CD8-positive, alpha-beta memory T cell (primary cell): Measurements from ENCODE around the gene HIKESHI. TPM values are rescaled to one million over a fixed set of nuclear protein-coding genes. Genes with fewer than 3 reads are reported as not detected.

Experiments used
- CTCF ChIA-PET: fragments of 350-600 bp; sonication (Branson Sonifier 250); formaldehyde crosslinking; loops from one replicate; lab custom pipeline; 2021; ENCODE audit warnings: antibody characterized with exemption; lab: Charles Lee
- POLR2A ChIA-PET: fragments of 350-600 bp; sonication (Branson Sonifier 250); formaldehyde crosslinking; loops from one replicate; lab custom pipeline; 2021; ENCODE audit warnings: antibody characterized with exemption; lab: Charles Lee
- DNase-seq, 5 donors: peaks; one replicate each; pipeline versions ENCODE4 v3.0.0 to v3.0.0-alpha.2; 2020 to 2022; ENCODE audit warnings: mixed read lengths in 1 of 5
- H3K27ac ChIP-seq: one replicate; pipeline ENCODE4 v1.7.0; 2013; ENCODE audit warnings: low read depth, mild to moderate bottlenecking, low read length, moderate library complexity
- H3K27me3 ChIP-seq: 2 replicates; pipeline ENCODE4 v1.7.0; 2013; ENCODE audit warnings: low read length, mild to moderate bottlenecking; ENCODE audit not compliant: insufficient read depth, poor library complexity, severe bottlenecking
- H3K36me3 ChIP-seq: 2 replicates; pipeline ENCODE4 v1.7.0; 2013; ENCODE audit warnings: mild to moderate bottlenecking, low read length, moderate library complexity; ENCODE audit not compliant: insufficient read depth
- H3K4me1 ChIP-seq: 2 replicates; pipeline ENCODE4 v1.7.0; 2013; ENCODE audit warnings: mild to moderate bottlenecking, low read length, moderate library complexity; ENCODE audit not compliant: insufficient read depth
- H3K4me3 ChIP-seq: 2 replicates; pipeline ENCODE4 v1.7.0; 2013; ENCODE audit warnings: mild to moderate bottlenecking, low read length
- H3K9me3 ChIP-seq: 2 replicates; pipeline ENCODE4 v1.7.0; 2013; ENCODE audit warnings: mild to moderate bottlenecking, low read length
- H3K27ac Mint-ChIP-seq, 8 donors: one replicate each; pipeline ENCODE4 v1.8.0; 2020 to 2021; ENCODE audit warnings: mixed read lengths in 8 of 8, mild to moderate bottlenecking in 6 of 8, inconsistent platforms in 3 of 8, moderate library complexity in 3 of 8
- H3K27me3 Mint-ChIP-seq, 2 donors: one replicate each; pipeline ENCODE4 v1.8.0; 2020 to 2021; ENCODE audit warnings: mixed read lengths in 2 of 2, mild to moderate bottlenecking in 1 of 2, moderate library complexity in 1 of 2
- H3K36me3 Mint-ChIP-seq, 3 donors: one replicate each; pipeline ENCODE4 v1.8.0; 2020 to 2021; ENCODE audit warnings: mixed read lengths in 3 of 3, inconsistent platforms in 1 of 3, mild to moderate bottlenecking in 1 of 3
- H3K4me1 Mint-ChIP-seq, 3 donors: one replicate each; pipeline ENCODE4 v1.8.0; 2020 to 2021; ENCODE audit warnings: mixed read lengths in 3 of 3, inconsistent platforms in 1 of 3, mild to moderate bottlenecking in 1 of 3
- H3K4me3 Mint-ChIP-seq, 7 donors: one replicate each; pipeline ENCODE4 v1.8.0; 2020 to 2021; ENCODE audit warnings: mixed read lengths in 7 of 7, mild to moderate bottlenecking in 6 of 7, moderate library complexity in 4 of 7, inconsistent platforms in 2 of 7
- H3K9me3 Mint-ChIP-seq, 5 donors: one replicate each; pipeline ENCODE4 v1.8.0; 2020 to 2022; ENCODE audit warnings: mixed read lengths in 5 of 5, mild to moderate bottlenecking in 3 of 5, moderate library complexity in 2 of 5, inconsistent platforms in 1 of 5
- polyA plus RNA-seq: library from polyadenylated mRNA; unstranded; fragments of 300-500 nt; fragmentation: Illumina TruSeq; gene quantifications from one replicate; pipeline ENCODE4 v1.2.3, GENCODE V29; 2021
- total RNA-seq, 2 experiments: library from RNA; stranded (reverse); gene quantifications; one replicate each; pipeline ENCODE4 v1.2.3, GENCODE V29; 2021

HIKESHI gene
- total and polyA plus RNA-seq, 3 experiments from 2014 or later: 52.9 to 85.3 (median 56.9) TPM

GRCh38 chr11:86383041-86383955, 81.3 kb downstream of the HIKESHI start:
- no peaks in the 10 kb centered on the region for H3K27me3 ChIP-seq
- no peak overlapping the region for H3K4me3 ChIP-seq
- DNase-seq: no peak
- no peaks in the 10 kb centered on the region for H3K9me3 Mint-ChIP-seq
- no peak overlapping the region for H3K27ac ChIP-seq
- ChIA-PET POLR2A (no interaction called here), CTCF (no interaction called here)
- H3K36me3 Mint-ChIP-seq: no peaks in the 10 kb centered on the region
- H3K36me3 ChIP-seq: no peaks in the 10 kb centered on the region
- H3K4me1 ChIP-seq: no peaks in the 10 kb centered on the region
- no peak overlapping the region for H3K4me3 Mint-ChIP-seq
- no peaks in the 10 kb centered on the region for H3K4me1 Mint-ChIP-seq
- no peaks in the 10 kb centered on the region for H3K27me3 Mint-ChIP-seq
- no peaks in the 10 kb centered on the region for H3K9me3 ChIP-seq
- H3K27ac Mint-ChIP-seq: no peak overlapping the region

DNA sequence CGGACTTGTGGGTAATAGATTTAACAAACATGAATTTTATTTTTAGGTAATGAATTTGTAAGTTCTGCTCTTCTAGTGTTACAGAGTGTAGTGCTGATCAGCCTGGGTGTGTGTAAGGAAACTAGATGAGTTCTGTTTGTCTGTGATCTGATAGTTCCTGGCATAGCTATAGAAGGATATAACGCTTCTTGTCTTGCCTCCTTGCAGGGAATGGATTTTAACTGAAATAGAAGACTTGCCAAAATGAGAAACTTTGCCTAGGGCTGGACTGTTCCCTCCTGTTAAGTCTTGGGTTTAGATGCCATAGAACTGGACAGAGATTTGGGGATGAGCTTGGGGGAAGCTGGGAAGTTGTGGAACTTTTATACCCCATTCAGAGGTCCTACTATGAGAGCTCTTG, 84.2 kb downstream of the HIKESHI start:
- Histone ChIP-seq H3K4me3 (no peak overlapping the region), H3K27ac (no peak overlapping the region), H3K9me3 (no peaks in the 10 kb centered on the region), H3K36me3 (no peaks in the 10 kb centered on the region), H3K4me1 (no peaks in the 10 kb centered on the region), H3K27me3 (no peaks in the 10 kb centered on the region)
- Mint-ChIP-seq H3K4me3 (no peak overlapping the region), H3K9me3 (no peaks in the 10 kb centered on the region), H3K27ac (no peak overlapping the region), H3K36me3 (peaks cover 0 to 2% (median 0%) of the 10 kb centered on the region in 3 donors), H3K27me3 (no peaks in the 10 kb centered on the region), H3K4me1 (no peaks in the 10 kb centered on the region)
- POLR2A ChIA-PET: no interaction called here
- DNase-seq: no peak
- CTCF ChIA-PET: no interaction called here

DNA sequence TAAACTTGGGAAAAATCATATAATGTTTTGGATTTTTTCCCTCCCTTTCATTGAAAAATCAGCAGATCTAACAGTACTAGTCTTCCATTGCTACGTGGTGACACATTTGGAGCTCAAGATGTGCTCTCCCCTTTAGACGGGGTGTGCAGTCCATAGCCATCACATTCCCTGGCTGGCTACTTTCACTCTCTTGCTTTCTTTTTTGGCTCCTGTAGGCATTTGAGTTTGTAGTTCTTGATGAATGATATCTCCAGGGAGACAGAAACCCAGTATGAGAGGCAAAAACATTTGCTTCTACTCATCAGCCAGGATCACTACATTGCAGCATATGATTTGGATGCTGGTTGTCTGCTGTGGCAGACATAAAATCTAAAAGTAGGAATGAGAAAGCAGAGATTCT, 84.7 kb downstream of the HIKESHI start:
- ChIA-PET POLR2A (no interaction called here), CTCF (no interaction called here)
- no peak overlapping the region for H3K4me3 Mint-ChIP-seq
- DNase-seq: no peak
- Histone ChIP-seq H3K4me3 (no peak overlapping the region), H3K36me3 (no peaks in the 10 kb centered on the region), H3K4me1 (no peaks in the 10 kb centered on the region), H3K9me3 (no peaks in the 10 kb centered on the region), H3K27me3 (no peaks in the 10 kb centered on the region), H3K27ac (no peak overlapping the region)
- no peaks in the 10 kb centered on the region for H3K9me3 Mint-ChIP-seq
- peaks cover 0 to 2% (median 0%) of the 10 kb centered on the region in 3 donors for H3K36me3 Mint-ChIP-seq
- H3K27ac Mint-ChIP-seq: no peak overlapping the region
- no peaks in the 10 kb centered on the region for H3K4me1 Mint-ChIP-seq
- no peaks in the 10 kb centered on the region for H3K27me3 Mint-ChIP-seq

GRCh38 chr11:86388198-86388597, 86.2 kb downstream of the HIKESHI start:
- Mint-ChIP-seq H3K4me1 (no peaks in the 10 kb centered on the region), H3K27ac (peak overlapping the region in 1 of 8 donors; percentile 2), H3K36me3 (peaks cover 0 to 2% (median 0%) of the 10 kb centered on the region in 3 donors), H3K27me3 (no peaks in the 10 kb centered on the region), H3K9me3 (no peaks in the 10 kb centered on the region), H3K4me3 (no peak overlapping the region)
- Histone ChIP-seq H3K4me3 (no peak overlapping the region), H3K4me1 (no peaks in the 10 kb centered on the region), H3K36me3 (no peaks in the 10 kb centered on the region), H3K27ac (no peak overlapping the region), H3K27me3 (no peaks in the 10 kb centered on the region), H3K9me3 (no peaks in the 10 kb centered on the region)
- no peak for DNase-seq
- CTCF ChIA-PET: no interaction called here
- POLR2A ChIA-PET: no interaction called here

- Histone ChIP-seq H3K27me3 (no peaks in the 10 kb centered on the region), H3K36me3 (no peaks in the 10 kb centered on the region), H3K27ac (no peak overlapping the region), H3K9me3 (no peaks in the 10 kb centered on the region), H3K4me3 (no peak overlapping the region), H3K4me1 (no peaks in the 10 kb centered on the region)
- Mint-ChIP-seq H3K4me3 (no peak overlapping the region), H3K27me3 (no peaks in the 10 kb centered on the region), H3K27ac (no peak overlapping the region), H3K4me1 (no peaks in the 10 kb centered on the region), H3K36me3 (peaks cover 0 to 2% (median 0%) of the 10 kb centered on the region in 3 donors), H3K9me3 (no peaks in the 10 kb centered on the region)
- CTCF ChIA-PET: no interaction called here
- POLR2A ChIA-PET: no interaction called here
- DNase-seq: no peak
Measured at GRCh38 chr11:86390487-86390886, 88.4 kb downstream of the HIKESHI start.

DNA sequence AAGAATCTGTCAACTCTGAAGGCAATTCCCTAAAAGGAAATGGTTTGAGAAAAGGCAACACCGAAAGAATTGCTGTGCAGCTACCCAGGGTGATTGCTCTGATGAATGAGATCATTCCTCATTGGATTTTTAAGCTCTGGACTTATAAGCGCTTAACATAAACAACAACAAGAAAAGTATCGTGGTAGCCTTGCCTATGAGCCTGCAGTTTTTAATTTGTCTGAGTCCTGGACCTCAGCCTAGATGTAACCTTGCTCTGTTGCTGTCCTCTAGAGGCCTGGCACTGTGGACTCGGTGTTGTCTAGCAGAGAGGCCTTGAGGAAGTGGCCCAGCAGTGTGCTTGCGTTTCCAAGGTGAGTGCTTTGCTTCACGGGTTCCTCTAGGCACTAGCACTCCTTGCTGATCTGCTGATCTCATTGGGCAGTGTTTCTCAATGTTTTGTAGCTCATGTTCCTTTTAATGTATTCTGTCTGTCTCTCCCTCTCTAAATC, 93.1 kb downstream of the HIKESHI start:
- Mint-ChIP-seq H3K36me3 (peaks cover 0 to 3% (median 0%) of the 10 kb centered on the region in 3 donors), H3K4me1 (no peaks in the 10 kb centered on the region), H3K27me3 (no peaks in the 10 kb centered on the region), H3K9me3 (no peaks in the 10 kb centered on the region), H3K4me3 (no peak overlapping the region), H3K27ac (no peak overlapping the region)
- H3K4me1 ChIP-seq: no peaks in the 10 kb centered on the region
- no peak overlapping the region for H3K27ac ChIP-seq
- no peaks in the 10 kb centered on the region for H3K36me3 ChIP-seq
- POLR2A ChIA-PET: no interaction called here
- no peaks in the 10 kb centered on the region for H3K9me3 ChIP-seq
- CTCF ChIA-PET: no interaction called here
- no peaks in the 10 kb centered on the region for H3K27me3 ChIP-seq
- DNase-seq: no peak
- H3K4me3 ChIP-seq: no peak overlapping the region

Other genes starting within 250 kb of the HIKESHI start
- gene PICALM, start 233.2 kb upstream of the HIKESHI start, total RNA-seq: 100 to 1,000 TPM in 1 of 2 experiments, 10 to 100 TPM in 1; 95.2 to 103 TPM
- 25.6 TPM for gene PICALM, start 233.2 kb upstream of the HIKESHI start, polyA plus RNA-seq
- gene EED, start 57.5 kb upstream of the HIKESHI start, total RNA-seq: 100 to 1,000 TPM; 188 to 190 TPM
- gene EED, start 57.5 kb upstream of the HIKESHI start, polyA plus RNA-seq: 23.6 TPM
- gene CCDC81, start 72.6 kb downstream of the HIKESHI start, total RNA-seq: under 1 TPM; 0.31 to 0.44 TPM
- gene CCDC81, start 72.6 kb downstream of the HIKESHI start, polyA plus RNA-seq: 0.26 TPM